GM12878 (cell line): ENCODE data around the gene MYCBPAP. TPM values are rescaled to one million over a fixed set of nuclear protein-coding genes. Genes with fewer than 3 reads are reported as not detected.

Experiments
- ATAC-seq: fragments of 200-7000 bp; cut with Tn5 transposase; 3 replicates; pipeline ENCODE4 v1.9.1; 2020; ENCODE audit warnings: mild to moderate bottlenecking, moderate library complexity
- BruUV-seq: library from RNA; stranded (reverse); fragments of 400-500 nt; replicated peaks from 2 replicates; lab custom pipeline; 2021; lab: Mats Ljungman, UMichigan
- CTCF ChIA-PET: fragments of 300-600 bp; sonication (Branson Sonifier 250); formaldehyde crosslinking; extraction: SDS; loops from one replicate; lab custom pipeline; 2021; ENCODE audit warnings: inconsistent platforms; lab: Yijun Ruan, JAX
- POLR2A ChIA-PET: fragments of 350-600 bp; formaldehyde crosslinking; extraction: SDS; loops from one replicate; lab custom pipeline; 2021; ENCODE audit warnings: inconsistent platforms; lab: Charles Lee
- RAD21 ChIA-PET: fragments of 300-600 bp; sonication (Branson Sonifier 250); formaldehyde crosslinking; loops from one replicate; lab custom pipeline; 2023; ENCODE audit warnings: antibody characterized with exemption; ENCODE audit not compliant: unreplicated experiment; lab: Charles Lee
- SMC1A ChIA-PET: fragments of 300-600 bp; sonication (Branson Sonifier 250); formaldehyde crosslinking; loops from one replicate; lab custom pipeline; 2023; ENCODE audit not compliant: unreplicated experiment, uncharacterized antibody; lab: Charles Lee
- DNase-seq: peaks from one replicate; pipeline ENCODE4 v3.0.0-alpha.2; 2011; ENCODE audit warnings: low read depth, low spot score
- FAIRE-seq: peaks from 3 replicates; lab custom pipeline; 2011; peaks lifted over from hg19 to GRCh38; lab: Jason Lieb, UNC
- H2AFZ ChIP-seq: 2 replicates; pipeline ENCODE4 v1.6.0; 2011; ENCODE audit warnings: low read depth, low read length, control low read depth; ENCODE audit not compliant: control insufficient read depth
- H3K27ac ChIP-seq: 2 replicates; pipeline ENCODE4 v1.5.1; 2011; ENCODE audit warnings: control low read depth; ENCODE audit not compliant: control insufficient read depth, insufficient read depth
- H3K27me3 ChIP-seq, 2 experiments: replicated peaks in 1 of 2; 2 replicates each; pipeline versions ENCODE4 v1.6.0 to v1.6.1; 2011; ENCODE audit warnings: low read length in 1 of 2; ENCODE audit not compliant: control insufficient read depth in 2 of 2, insufficient read depth in 2 of 2
- H3K36me3 ChIP-seq, 2 experiments: 2 replicates each; pipeline ENCODE4 v1.5.1; 2011; ENCODE audit warnings: low read length in 1 of 2; ENCODE audit not compliant: control insufficient read depth in 2 of 2, insufficient read depth in 2 of 2
- H3K4me1 ChIP-seq: 2 replicates; pipeline ENCODE4 v1.6.1; 2011; ENCODE audit warnings: mild to moderate bottlenecking, low read length, moderate library complexity, mixed read lengths; ENCODE audit not compliant: control insufficient read depth, insufficient read depth
- H3K4me2 ChIP-seq: 2 replicates; pipeline ENCODE4 v1.6.0; 2011; ENCODE audit warnings: control low read depth; ENCODE audit not compliant: control insufficient read depth, insufficient read depth
- H3K4me3 ChIP-seq: fragments of 200-600 bp; sonication (generic); 2 replicates; pipeline ENCODE4 v1.5.1; 2016
- H3K79me2 ChIP-seq: 2 replicates; pipeline ENCODE4 v1.6.0; 2011; ENCODE audit warnings: low read length; ENCODE audit not compliant: control insufficient read depth, insufficient read depth
- H3K9ac ChIP-seq: 2 replicates; pipeline ENCODE4 v1.8.0; 2011; ENCODE audit warnings: low read length, control low read depth, mixed read lengths; ENCODE audit not compliant: control insufficient read depth, insufficient read depth
- H3K9me3 ChIP-seq: replicated peaks from 3 replicates; pipeline ENCODE4 v1.5.1; 2011; ENCODE audit warnings: mild to moderate bottlenecking, low read length; ENCODE audit not compliant: control insufficient read depth, insufficient read depth
- H4K20me1 ChIP-seq: 2 replicates; pipeline ENCODE4 v1.6.0; 2011; ENCODE audit not compliant: control insufficient read depth, insufficient read depth
- BHLHE40 ChIP-seq, 2 experiments: fragments of 450-650 bp in 1 of 2; IDR thresholded peaks; 2 replicates each; pipeline ENCODE4 v1.6.1; 2011 to 2017; ENCODE audit warnings: low read depth in 2 of 2, borderline replicate concordance in 1 of 2, improper control_type of control experiment in 1 of 2, low read length in 1 of 2, mild to moderate bottlenecking in 1 of 2
- EED ChIP-seq: sonication (generic); IDR thresholded peaks from 2 replicates; pipeline ENCODE4 v1.6.1; 2016; ENCODE audit warnings: antibody characterized with exemption, low read depth
- EP300 ChIP-seq, 2 experiments: fragments of 150-350 bp in 1 of 2; IDR thresholded peaks; 2 replicates each; pipeline ENCODE4 v1.6.1; 2011 to 2012; ENCODE audit warnings: low read depth in 2 of 2, low read length in 2 of 2, borderline replicate concordance in 1 of 2, improper control_type of control experiment in 1 of 2, inconsistent platforms in 1 of 2; ENCODE audit not compliant: control insufficient read depth in 1 of 2
- KDM1A ChIP-seq: fragments of 200-600 bp; sonication (generic); IDR thresholded peaks from 2 replicates; pipeline ENCODE4 v1.6.1; 2016; ENCODE audit warnings: borderline replicate concordance
- MEF2B ChIP-seq: fragments of 450-650 bp; IDR thresholded peaks from 2 replicates; pipeline ENCODE4 v1.6.1; 2018; ENCODE audit warnings: mild to moderate bottlenecking, moderate library complexity; ENCODE audit not compliant: partially characterized antibody, poor library complexity, severe bottlenecking
- MTA2 ChIP-seq: fragments of 450-650 bp; IDR thresholded peaks from 2 replicates; pipeline ENCODE4 v1.6.1; 2016; ENCODE audit warnings: low read depth, mild to moderate bottlenecking, moderate library complexity
- MYC ChIP-seq: IDR thresholded peaks from 2 replicates; pipeline ENCODE4 v1.6.1; 2011; ENCODE audit warnings: mild to moderate bottlenecking, low read length, moderate library complexity, inconsistent platforms; ENCODE audit not compliant: insufficient read depth, insufficient replicate concordance, insufficient read length, severe bottlenecking
- POLR2A ChIP-seq: IDR thresholded peaks from 2 replicates; pipeline ENCODE4 v1.6.1; 2011; ENCODE audit warnings: low read depth, mild to moderate bottlenecking, low read length
- RAD21 ChIP-seq: IDR thresholded peaks from 2 replicates; pipeline ENCODE4 v1.6.1; 2011; ENCODE audit warnings: mild to moderate bottlenecking, low read depth, low read length, moderate library complexity; ENCODE audit not compliant: insufficient read depth
- RBBP5 ChIP-seq: fragments of 200-600 bp; sonication (generic); conservative IDR thresholded peaks from 2 replicates; pipeline ENCODE4 v1.6.1; 2016
- SRF ChIP-seq, 2 experiments: IDR thresholded peaks; 2 replicates each; pipeline ENCODE4 v1.6.1; 2011; ENCODE audit warnings: low read depth in 2 of 2, low read length in 2 of 2, mild to moderate bottlenecking in 1 of 2, moderate library complexity in 1 of 2
- ZNF24 ChIP-seq: fragments of 450-650 bp; IDR thresholded peaks from 2 replicates; pipeline ENCODE4 v1.6.1; 2017; ENCODE audit warnings: antibody characterized with exemption, mild to moderate bottlenecking
- WGBS: methylation state at CpG from one replicate; pipeline ENCODE4 v1.1.6; 2016; ENCODE audit warnings: low lambda C conversion rate; ENCODE audit not compliant: insufficient replicate concordance, insufficient coverage; ENCODE audit errors: missing lambda C conversion rate; 5-methylcytosine and 5-hydroxymethylcytosine counted together
- in situ Hi-C: fragments of 300-500 bp; cut with MboI; formaldehyde crosslinking; loops from 9 replicates; pipeline ENCODE4 v1.14.3; 2018; ENCODE audit warnings: mixed read lengths
- intact Hi-C: fragments of 100-400 bp; cut with micrococcal nuclease; formaldehyde crosslinking; loops from one replicate; pipeline ENCODE4 v1.14.2; 2022; ENCODE audit not compliant: unreplicated experiment
- polyA plus RNA-seq, 11 experiments: library from polyadenylated mRNA; depleted of rRNA in 4 of 11; unstranded in 6 of 11; stranded (reverse) in 5 of 11; fragments of >200 nt; fragmentation: Nextera tagmentation in 4 of 11; fragmentation: Illumina TruSeq in 1 of 11; extraction: Ambion mirVana in 4 of 11; extraction: Trizol in 1 of 11; gene quantifications; 1 replicate in 1 of 11; 2 replicates in 10 of 11; pipeline versions ENCODE4 v1.2.1 to v1.2.3, GENCODE V29; 2011 to 2016; ENCODE audit warnings: inconsistent platforms in 2 of 11, missing spikeins in 2 of 11, low read depth in 1 of 11
- total RNA-seq, 4 experiments: library from RNA; depleted of rRNA in 3 of 4; stranded (reverse); fragments of >200 nt in 3 of 4; fragmentation: Illumina TruSeq in 1 of 4; extraction: Trizol in 1 of 4; gene quantifications; 2 replicates each; pipeline versions ENCODE4 v1.2.1 to v1.2.3, GENCODE V29; 2013 to 2021
- TF ChIP-seq, protein P1 (sequence below): IDR thresholded peaks from 2 replicates; pipeline ENCODE4 v1.6.1; 2011; ENCODE audit warnings: borderline replicate concordance, low read depth, mild to moderate bottlenecking, moderate library complexity, mixed read lengths, low read length; ENCODE audit not compliant: insufficient read depth; ENCODE audit errors: extremely low read length
- TF ChIP-seq, protein P2 (sequence below): IDR thresholded peaks from 2 replicates; pipeline ENCODE4 v1.6.1; 2012; ENCODE audit warnings: low read depth, low read length, improper control_type of control experiment
- TF ChIP-seq, protein P3 (sequence below), 3 experiments: IDR thresholded peaks in 2 of 3; conservative IDR thresholded peaks in 1 of 3; 2 replicates each; pipeline ENCODE4 v1.5.1; 2011; ENCODE audit warnings: low read depth in 3 of 3, low read length in 3 of 3, mild to moderate bottlenecking in 3 of 3, control low read depth in 2 of 3, moderate library complexity in 2 of 3, inconsistent platforms in 1 of 3, mixed read lengths in 1 of 3; ENCODE audit not compliant: control insufficient read depth in 2 of 3, insufficient read depth in 1 of 3; ENCODE audit errors: extremely low read depth in 1 of 3

MYCBPAP gene
- total and polyA plus RNA-seq, 10 of the 15 experiments (the other 5 are each of a cell fraction or from before 2014, with no cell fraction given) = 0.23 to 2.7 (median 1.5) TPM

DNA sequence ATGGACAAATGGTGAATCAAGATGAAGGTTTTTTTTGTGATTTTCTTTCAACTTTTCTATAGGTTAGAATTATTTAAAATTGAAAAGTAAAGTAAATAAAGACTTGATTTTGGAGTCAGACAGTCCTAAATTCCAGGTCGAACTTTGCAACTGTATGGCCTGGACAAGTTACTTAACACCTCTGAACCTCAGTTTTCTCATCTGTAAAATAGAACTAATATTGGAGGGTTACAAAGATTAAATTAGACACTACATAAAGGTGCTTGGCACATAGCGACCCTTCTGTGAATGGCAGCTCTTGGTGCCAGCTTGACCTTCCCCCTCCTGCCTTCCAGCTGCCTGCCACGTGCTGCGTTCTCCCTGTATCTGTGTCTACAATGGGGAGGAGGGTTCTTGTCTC lies 26.6 kb upstream of the MYCBPAP start (continued):
- TF ChIP-seq RAD21 (no peak), EED (no peak)
- TF ChIP-seq, protein P1, sequence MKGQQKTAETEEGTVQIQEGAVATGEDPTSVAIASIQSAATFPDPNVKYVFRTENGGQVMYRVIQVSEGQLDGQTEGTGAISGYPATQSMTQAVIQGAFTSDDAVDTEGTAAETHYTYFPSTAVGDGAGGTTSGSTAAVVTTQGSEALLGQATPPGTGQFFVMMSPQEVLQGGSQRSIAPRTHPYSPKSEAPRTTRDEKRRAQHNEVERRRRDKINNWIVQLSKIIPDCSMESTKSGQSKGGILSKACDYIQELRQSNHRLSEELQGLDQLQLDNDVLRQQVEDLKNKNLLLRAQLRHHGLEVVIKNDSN = no peak

DNA sequence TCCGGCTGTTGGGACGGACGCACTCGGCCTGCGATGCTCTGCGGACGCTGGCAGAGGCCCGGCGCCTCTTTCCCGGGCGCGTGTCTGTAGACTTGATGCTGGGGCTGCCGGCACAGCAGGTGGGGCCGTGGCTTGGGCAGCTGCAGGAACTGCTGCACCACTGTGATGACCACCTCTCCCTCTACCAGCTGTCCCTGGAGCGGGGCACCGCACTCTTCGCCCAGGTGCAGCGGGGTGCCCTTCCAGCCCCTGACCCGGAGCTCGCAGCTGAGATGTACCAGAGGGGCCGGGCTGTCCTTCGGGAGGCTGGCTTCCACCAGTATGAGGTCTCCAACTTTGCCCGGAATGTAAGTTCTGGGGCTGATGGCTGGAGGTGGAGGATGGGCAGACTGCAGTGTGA lies 26.1 kb upstream of the MYCBPAP start:
- POLR2A ChIA-PET = no interaction called here
- SMC1A ChIA-PET = interaction anchor here (0.9 to 2.6 kb wide), 4 partner anchors 60 to 252 kb away, joined by 3 to 8 read pairs (median 4); partner anchors contain the start of gene LRRC59
- in situ Hi-C loops (loop anchor here (10.0 kb wide), 1 partner anchor 143 kb away; no protein-coding TSS in a partner anchor), intact Hi-C loops (loop anchor here (1.0 kb wide), 3 partner anchors 60 to 213 kb away; no protein-coding TSS in a partner anchor)
- Histone ChIP-seq H3K9ac (no peak overlapping the region), H2AFZ (no peak overlapping the region), H3K4me1 (no peaks in the 10 kb centered on the region), H3K36me3 (peaks cover 0 to 10% of the 10 kb centered on the region in 2 experiments; a peak in 2 of 4 replicates), H3K4me2 (no peak overlapping the region), H4K20me1 (no peaks in the 10 kb centered on the region), H3K79me2 (no peaks in the 10 kb centered on the region), H3K9me3 (no peaks in the 10 kb centered on the region), H3K27me3 (no peaks in the 10 kb centered on the region), H3K27ac (no peak overlapping the region), H3K4me3 (no peak overlapping the region)
- TF ChIP-seq EP300 (IDR thresholded peaks at IDR 0.05; ENCODE audit: borderline replicate concordance in 1 of 2, control insufficient read depth in 1 of 2, low read depth in 2 of 2, low read length in 2 of 2) (no peak), MTA2 (no peak), MEF2B (no peak), MYC (no peak), ZNF24 (no peak), POLR2A (no peak), KDM1A (no peak), BHLHE40 (IDR thresholded peaks at IDR 0.05; ENCODE audit: borderline replicate concordance in 1 of 2, low read depth in 2 of 2, low read length in 1 of 2) (no peak), RBBP5 (no peak), SRF (IDR thresholded peaks at IDR 0.05; ENCODE audit: low read depth in 2 of 2, low read length in 2 of 2) (no peak)
- TF ChIP-seq, protein P2, sequence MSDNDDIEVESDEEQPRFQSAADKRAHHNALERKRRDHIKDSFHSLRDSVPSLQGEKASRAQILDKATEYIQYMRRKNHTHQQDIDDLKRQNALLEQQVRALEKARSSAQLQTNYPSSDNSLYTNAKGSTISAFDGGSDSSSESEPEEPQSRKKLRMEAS = no peak
- TF ChIP-seq, protein P1 = no peak
- TF ChIP-seq, protein P3, sequence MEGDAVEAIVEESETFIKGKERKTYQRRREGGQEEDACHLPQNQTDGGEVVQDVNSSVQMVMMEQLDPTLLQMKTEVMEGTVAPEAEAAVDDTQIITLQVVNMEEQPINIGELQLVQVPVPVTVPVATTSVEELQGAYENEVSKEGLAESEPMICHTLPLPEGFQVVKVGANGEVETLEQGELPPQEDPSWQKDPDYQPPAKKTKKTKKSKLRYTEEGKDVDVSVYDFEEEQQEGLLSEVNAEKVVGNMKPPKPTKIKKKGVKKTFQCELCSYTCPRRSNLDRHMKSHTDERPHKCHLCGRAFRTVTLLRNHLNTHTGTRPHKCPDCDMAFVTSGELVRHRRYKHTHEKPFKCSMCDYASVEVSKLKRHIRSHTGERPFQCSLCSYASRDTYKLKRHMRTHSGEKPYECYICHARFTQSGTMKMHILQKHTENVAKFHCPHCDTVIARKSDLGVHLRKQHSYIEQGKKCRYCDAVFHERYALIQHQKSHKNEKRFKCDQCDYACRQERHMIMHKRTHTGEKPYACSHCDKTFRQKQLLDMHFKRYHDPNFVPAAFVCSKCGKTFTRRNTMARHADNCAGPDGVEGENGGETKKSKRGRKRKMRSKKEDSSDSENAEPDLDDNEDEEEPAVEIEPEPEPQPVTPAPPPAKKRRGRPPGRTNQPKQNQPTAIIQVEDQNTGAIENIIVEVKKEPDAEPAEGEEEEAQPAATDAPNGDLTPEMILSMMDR (IDR thresholded peaks at IDR 0.05 in 2 of 3, conservative IDR thresholded peaks at IDR 0.05 in 1 of 3; ENCODE audit: control insufficient read depth in 2 of 3, extremely low read depth in 1 of 3, insufficient read depth in 1 of 3, low read depth in 3 of 3, low read length in 3 of 3) = no peak
- no TSS peak for BruUV-seq
- RAD21 ChIA-PET = interaction anchor here (0.5 to 1.2 kb wide), 6 partner anchors 22 to 144 kb away, joined by 3 to 5 read pairs (median 3); no protein-coding TSS in a partner anchor
- DNase-seq = no peak
- CTCF ChIA-PET = interaction anchor here (0.7 to 4.4 kb wide), 14 partner anchors 11 to 213 kb away, joined by 3 to 23 read pairs (median 6); no protein-coding TSS in a partner anchor
- no peak for ATAC-seq
- no peak for FAIRE-seq
- WGBS = 69% methylated on average over 23 of the region's 23 CpGs
